Measurements from ENCODE around the gene BPGM.

Gene BPGM

GRCh38 chr7:134722786-134723322 is 76.2 kb downstream of the BPGM start:
- TF ChIP-seq, protein P1, sequence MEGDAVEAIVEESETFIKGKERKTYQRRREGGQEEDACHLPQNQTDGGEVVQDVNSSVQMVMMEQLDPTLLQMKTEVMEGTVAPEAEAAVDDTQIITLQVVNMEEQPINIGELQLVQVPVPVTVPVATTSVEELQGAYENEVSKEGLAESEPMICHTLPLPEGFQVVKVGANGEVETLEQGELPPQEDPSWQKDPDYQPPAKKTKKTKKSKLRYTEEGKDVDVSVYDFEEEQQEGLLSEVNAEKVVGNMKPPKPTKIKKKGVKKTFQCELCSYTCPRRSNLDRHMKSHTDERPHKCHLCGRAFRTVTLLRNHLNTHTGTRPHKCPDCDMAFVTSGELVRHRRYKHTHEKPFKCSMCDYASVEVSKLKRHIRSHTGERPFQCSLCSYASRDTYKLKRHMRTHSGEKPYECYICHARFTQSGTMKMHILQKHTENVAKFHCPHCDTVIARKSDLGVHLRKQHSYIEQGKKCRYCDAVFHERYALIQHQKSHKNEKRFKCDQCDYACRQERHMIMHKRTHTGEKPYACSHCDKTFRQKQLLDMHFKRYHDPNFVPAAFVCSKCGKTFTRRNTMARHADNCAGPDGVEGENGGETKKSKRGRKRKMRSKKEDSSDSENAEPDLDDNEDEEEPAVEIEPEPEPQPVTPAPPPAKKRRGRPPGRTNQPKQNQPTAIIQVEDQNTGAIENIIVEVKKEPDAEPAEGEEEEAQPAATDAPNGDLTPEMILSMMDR (IDR thresholded peaks at IDR 0.05; ENCODE audit: control insufficient read depth, extremely low read depth, insufficient read depth), result no peak
- no peak for DNase-seq (ENCODE audit: low read depth)
- no peak overlapping the region for H3K4me3 ChIP-seq (ENCODE audit: low read depth, low read length)

DNA sequence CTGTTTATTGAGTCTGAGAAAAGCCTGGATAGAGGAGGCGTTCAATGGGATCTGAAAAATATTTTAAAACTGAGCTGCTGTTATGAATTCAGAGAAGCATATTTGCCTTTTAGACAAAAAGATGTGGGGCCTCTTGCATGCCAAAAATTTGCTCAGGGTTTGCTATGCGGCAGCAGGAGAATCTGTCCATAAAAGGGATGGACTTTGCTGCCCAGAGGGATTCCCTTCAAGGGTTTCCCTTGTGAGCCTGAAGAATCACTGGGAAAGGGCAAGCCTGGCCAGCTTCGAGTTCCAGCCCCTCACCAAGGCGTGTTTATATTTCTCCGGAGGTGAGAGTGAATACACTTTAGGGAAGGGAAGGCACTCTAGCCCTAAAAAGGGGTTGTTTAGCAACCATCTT is 77.2 kb downstream of the BPGM start:
- H3K4me3 ChIP-seq (ENCODE audit: low read depth, low read length), result no peak overlapping the region
- TF ChIP-seq, protein P1 (IDR thresholded peaks at IDR 0.05; ENCODE audit: control insufficient read depth, extremely low read depth, insufficient read depth), result no peak
- no peak for DNase-seq (ENCODE audit: low read depth)

DNA sequence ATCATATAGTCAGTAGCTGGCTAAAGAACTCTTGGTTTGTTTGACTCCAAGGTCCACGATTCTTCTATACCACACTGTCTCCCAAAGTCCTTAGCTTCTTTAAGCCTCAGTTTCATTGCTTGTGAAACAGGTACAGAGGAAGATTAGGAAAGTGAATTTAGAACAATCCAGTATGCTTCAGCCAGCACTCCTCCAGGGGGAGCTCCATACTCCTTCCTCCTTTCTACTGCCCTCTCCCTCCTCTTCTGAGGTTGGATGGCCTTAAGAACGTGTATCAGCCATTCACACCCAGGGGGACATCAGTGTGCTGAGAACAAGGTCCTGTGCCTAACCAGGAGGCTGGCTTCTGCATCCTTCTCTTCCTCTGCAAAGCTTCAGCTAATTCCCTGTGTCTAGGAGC is 78.0 kb downstream of the BPGM start:
- TF ChIP-seq, protein P1 (IDR thresholded peaks at IDR 0.05; ENCODE audit: control insufficient read depth, extremely low read depth, insufficient read depth), result peak; percentile 70
- peak; percentile 23 for DNase-seq (ENCODE audit: low read depth)
- H3K4me3 ChIP-seq (ENCODE audit: low read depth, low read length), result no peak overlapping the region

GRCh38 chr7:134726581-134726980 is 79.9 kb downstream of the BPGM start:
- TF ChIP-seq, protein P1 (IDR thresholded peaks at IDR 0.05; ENCODE audit: control insufficient read depth, extremely low read depth, insufficient read depth), result no peak
- H3K4me3 ChIP-seq (ENCODE audit: low read depth, low read length), result no peak overlapping the region
- no peak for DNase-seq (ENCODE audit: low read depth)

- TF ChIP-seq, protein P1 (IDR thresholded peaks at IDR 0.05; ENCODE audit: control insufficient read depth, extremely low read depth, insufficient read depth), result no peak
- no peak overlapping the region for H3K4me3 ChIP-seq (ENCODE audit: low read depth, low read length)
- DNase-seq (ENCODE audit: low read depth), result no peak
These were observed 81.1 kb downstream of the BPGM start for GRCh38 chr7:134727711-134728110.
